NCI-H1105 (cell line): Measurements from ENCODE around the gene SIK1.
A peak's percentile ranks its signal among the peaks of the same experiment; 100 is the strongest.

ENCODE experiments used
- DNase-seq: peaks from one replicate; lab custom pipeline; 2025; lab: John Stamatoyannopoulos, UW

Gene SIK1

DNA sequence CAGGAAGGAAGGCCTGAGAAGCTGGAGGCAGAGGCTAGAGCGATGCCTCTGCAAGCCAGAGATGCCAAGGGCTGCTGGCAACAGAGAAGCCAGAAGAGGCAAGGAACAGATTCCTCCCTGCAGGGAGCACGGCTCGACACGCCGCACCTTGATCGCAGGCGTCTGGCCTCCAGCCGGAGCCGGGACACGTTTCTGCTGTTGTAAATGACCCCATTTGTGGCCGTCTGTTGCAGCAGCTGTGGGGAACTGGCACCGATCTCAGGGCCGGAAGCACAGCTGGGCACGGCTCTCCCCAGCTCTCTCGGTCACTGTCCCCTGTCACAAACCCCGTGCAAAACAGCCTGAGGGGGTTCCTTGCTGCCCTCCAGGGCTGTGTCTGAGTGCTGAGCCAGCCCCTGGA lies 59.6 kb downstream of the SIK1 start:
- DNase-seq: no peak

DNA sequence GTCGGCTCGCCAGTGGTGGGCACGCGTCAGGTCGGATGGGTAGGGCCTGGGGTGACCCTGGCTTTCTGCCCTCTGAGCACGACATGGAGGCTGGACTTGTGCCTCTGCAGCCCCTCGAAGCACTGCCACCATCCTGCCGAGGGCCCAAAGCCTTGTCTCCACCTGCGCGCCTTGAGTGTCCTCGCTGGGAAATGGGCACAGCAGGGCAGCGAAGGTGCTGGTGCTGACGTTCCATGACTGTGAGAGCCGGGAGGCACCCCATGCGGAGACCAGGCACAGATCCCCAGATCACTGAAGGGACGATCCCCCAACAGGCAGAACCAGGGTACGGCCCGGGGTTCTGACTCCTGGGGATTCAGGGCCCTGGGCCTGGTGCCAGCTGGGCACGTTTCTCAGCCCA lies 60.3 kb downstream of the SIK1 start:
- DNase-seq: no peak

GRCh38 chr21:43365611-43366426 lies 61.1 kb downstream of the SIK1 start:
- DNase-seq: no peak

- peak; percentile 83 for DNase-seq
These were observed 62.0 kb downstream of the SIK1 start for GRCh38 chr21:43364851-43365424.
